ENCODE measurements around the gene RAD52.

DNA sequence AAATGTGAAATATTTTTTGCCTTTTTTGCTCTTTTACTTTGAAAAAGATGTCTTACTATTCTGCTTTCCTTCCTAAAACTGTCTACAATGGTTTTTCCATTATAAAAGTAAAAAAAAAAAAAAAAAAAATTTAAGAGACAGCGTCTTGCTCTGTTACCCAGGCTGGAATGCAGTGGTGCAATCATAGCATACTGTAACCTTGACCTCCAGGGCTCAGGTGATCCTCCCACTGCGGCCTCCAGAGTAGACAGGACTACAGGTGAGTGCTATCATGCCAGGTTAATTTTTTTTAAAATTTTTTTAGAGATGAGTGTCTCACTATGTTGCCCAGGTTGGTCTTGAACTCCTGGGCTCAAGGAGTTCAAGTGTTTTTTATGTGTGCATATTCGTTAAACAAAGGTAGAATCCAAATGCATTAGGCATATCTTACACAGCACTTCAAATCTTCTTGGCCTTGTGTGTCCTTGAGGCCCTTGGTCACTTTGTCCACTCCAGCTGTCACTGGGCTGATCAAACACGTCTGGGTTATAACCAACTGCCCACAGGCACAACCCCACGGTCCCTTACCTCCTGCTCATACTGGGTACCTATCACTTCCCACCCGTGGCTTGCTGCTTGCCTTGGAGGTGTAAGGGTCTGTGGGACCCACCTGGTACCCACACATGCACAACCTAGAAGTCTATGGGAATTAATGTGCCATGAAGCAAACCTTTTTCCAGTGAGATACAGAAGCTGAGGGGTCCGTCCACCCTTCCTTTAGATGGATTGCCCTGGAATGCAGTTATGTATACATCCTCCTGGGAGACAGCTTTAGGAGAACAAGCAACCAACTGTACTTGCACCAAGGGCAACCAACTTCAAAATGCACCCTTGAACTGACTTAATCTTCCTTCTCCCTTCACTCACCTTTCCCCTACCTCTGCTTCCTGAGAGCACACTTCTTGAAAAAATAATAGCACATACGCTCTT, 12.8 kb downstream of the RAD52 start:
- TF ChIP-seq, protein P1, sequence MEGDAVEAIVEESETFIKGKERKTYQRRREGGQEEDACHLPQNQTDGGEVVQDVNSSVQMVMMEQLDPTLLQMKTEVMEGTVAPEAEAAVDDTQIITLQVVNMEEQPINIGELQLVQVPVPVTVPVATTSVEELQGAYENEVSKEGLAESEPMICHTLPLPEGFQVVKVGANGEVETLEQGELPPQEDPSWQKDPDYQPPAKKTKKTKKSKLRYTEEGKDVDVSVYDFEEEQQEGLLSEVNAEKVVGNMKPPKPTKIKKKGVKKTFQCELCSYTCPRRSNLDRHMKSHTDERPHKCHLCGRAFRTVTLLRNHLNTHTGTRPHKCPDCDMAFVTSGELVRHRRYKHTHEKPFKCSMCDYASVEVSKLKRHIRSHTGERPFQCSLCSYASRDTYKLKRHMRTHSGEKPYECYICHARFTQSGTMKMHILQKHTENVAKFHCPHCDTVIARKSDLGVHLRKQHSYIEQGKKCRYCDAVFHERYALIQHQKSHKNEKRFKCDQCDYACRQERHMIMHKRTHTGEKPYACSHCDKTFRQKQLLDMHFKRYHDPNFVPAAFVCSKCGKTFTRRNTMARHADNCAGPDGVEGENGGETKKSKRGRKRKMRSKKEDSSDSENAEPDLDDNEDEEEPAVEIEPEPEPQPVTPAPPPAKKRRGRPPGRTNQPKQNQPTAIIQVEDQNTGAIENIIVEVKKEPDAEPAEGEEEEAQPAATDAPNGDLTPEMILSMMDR (IDR thresholded peaks at IDR 0.05; ENCODE audit: insufficient read depth, low read length, poor library complexity, severe bottlenecking): no peak
- no peak for TF ChIP-seq EZH2phosphoT487 (conservative IDR thresholded peaks at IDR 0.05; ENCODE audit: low read length)

All from SU-DHL-6 (cell line).